ENCODE results near the gene XAF1.

DNA sequence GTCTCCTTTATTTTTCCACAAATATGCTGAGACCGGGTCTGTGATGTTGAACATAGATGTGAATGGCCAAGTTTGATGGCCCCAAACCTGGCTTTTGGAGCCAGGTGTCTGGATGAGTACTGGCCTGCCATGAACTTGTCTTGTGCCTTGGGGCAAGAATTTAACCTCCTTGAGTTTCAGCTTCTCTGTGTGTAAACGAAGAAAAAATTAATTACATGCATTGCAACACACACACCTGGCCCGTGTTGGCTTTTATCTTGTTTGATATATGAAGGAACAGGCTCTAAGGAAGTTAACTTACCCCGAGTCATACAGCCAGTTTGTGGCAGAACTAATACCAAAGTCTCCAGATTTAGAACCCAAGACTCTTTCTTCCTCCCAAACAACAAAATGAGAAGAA is 33.3 kb downstream of the XAF1 start:
- TF ChIP-seq POLR2A (IDR thresholded peaks at IDR 0.05; ENCODE audit: low read depth, low read length) (no peak), POLR2AphosphoS5 (IDR thresholded peaks at IDR 0.05; ENCODE audit: low read depth, low read length) (no peak), TAF1 (IDR thresholded peaks at IDR 0.05; ENCODE audit: low read depth, low read length) (no peak), SPI1 (IDR thresholded peaks at IDR 0.05; ENCODE audit: low read depth, low read length) (no peak)

Data from GM12891 (cell line).